OCI-LY3 (cell line): ENCODE data around the gene SORCS3.

Experiments used
- EZH2phosphoT487 ChIP-seq: fragments of 200-600 bp; shearing (Covaris generic); IDR thresholded peaks from 2 replicates; pipeline ENCODE4 v1.6.1; 2018; ENCODE audit warnings: antibody characterized with exemption, mixed run types, low read depth
- TF ChIP-seq, protein P1 (sequence below): fragments of 200-600, 300-600 bp; sonication (generic); IDR thresholded peaks from 2 replicates; pipeline ENCODE4 v1.5.1; 2014; ENCODE audit warnings: antibody characterized with exemption, low read length, low read depth

DNA sequence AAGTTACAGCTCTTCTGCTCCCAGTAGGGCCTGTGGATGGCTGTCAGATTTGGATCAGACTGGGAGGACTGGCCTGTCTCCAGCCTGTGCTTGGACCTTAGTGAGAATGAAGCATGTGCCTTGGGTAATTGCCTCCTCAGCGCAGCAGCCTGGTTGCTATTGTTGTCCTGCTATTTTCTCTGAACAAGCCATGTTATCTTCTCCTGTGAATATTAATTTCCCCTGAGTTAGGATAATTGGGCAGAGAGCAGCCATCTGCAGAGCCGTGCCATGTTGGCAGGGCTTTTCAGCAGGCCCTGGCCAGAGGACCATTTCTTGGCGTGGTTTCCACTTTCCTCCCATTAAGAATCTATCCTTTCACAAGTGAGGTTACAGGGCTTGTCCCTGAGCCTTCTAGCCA is 497.3 kb downstream of the SORCS3 start:
- TF ChIP-seq, protein P1, sequence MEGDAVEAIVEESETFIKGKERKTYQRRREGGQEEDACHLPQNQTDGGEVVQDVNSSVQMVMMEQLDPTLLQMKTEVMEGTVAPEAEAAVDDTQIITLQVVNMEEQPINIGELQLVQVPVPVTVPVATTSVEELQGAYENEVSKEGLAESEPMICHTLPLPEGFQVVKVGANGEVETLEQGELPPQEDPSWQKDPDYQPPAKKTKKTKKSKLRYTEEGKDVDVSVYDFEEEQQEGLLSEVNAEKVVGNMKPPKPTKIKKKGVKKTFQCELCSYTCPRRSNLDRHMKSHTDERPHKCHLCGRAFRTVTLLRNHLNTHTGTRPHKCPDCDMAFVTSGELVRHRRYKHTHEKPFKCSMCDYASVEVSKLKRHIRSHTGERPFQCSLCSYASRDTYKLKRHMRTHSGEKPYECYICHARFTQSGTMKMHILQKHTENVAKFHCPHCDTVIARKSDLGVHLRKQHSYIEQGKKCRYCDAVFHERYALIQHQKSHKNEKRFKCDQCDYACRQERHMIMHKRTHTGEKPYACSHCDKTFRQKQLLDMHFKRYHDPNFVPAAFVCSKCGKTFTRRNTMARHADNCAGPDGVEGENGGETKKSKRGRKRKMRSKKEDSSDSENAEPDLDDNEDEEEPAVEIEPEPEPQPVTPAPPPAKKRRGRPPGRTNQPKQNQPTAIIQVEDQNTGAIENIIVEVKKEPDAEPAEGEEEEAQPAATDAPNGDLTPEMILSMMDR = no peak
- no peak for TF ChIP-seq EZH2phosphoT487
